Esophagus muscularis mucosa (tissue), 4 donors: Measurements from ENCODE around the gene EIF2S2.

Source experiments
- EP300 ChIP-seq: sonication (generic); formaldehyde crosslinking; IDR thresholded peaks from one replicate; pipeline ENCODE4 v1.6.1; 2017; ENCODE audit warnings: antibody characterized with exemption
- POLR2A ChIP-seq: fragments of 450-650 bp; IDR thresholded peaks from one replicate; pipeline ENCODE4 v1.6.1; 2017; ENCODE audit warnings: antibody characterized with exemption, moderate library complexity, mild to moderate bottlenecking, low read depth
- POLR2AphosphoS5 ChIP-seq, 2 donors: sonication (generic); formaldehyde crosslinking; IDR thresholded peaks; one replicate each; pipeline ENCODE4 v1.6.1; 2017; ENCODE audit warnings: antibody characterized with exemption in 2 of 2
- TF ChIP-seq, protein P1 (sequence below), 3 experiments: fragments of 200-600 bp in 2 of 3; fragments of 450-650 bp in 1 of 3; sonication (generic) in 2 of 3; IDR thresholded peaks; one replicate each; pipeline ENCODE4 v1.5.1; 2017 to 2019; ENCODE audit warnings: antibody characterized with exemption in 3 of 3, mild to moderate bottlenecking in 2 of 3, moderate library complexity in 1 of 3

DNA sequence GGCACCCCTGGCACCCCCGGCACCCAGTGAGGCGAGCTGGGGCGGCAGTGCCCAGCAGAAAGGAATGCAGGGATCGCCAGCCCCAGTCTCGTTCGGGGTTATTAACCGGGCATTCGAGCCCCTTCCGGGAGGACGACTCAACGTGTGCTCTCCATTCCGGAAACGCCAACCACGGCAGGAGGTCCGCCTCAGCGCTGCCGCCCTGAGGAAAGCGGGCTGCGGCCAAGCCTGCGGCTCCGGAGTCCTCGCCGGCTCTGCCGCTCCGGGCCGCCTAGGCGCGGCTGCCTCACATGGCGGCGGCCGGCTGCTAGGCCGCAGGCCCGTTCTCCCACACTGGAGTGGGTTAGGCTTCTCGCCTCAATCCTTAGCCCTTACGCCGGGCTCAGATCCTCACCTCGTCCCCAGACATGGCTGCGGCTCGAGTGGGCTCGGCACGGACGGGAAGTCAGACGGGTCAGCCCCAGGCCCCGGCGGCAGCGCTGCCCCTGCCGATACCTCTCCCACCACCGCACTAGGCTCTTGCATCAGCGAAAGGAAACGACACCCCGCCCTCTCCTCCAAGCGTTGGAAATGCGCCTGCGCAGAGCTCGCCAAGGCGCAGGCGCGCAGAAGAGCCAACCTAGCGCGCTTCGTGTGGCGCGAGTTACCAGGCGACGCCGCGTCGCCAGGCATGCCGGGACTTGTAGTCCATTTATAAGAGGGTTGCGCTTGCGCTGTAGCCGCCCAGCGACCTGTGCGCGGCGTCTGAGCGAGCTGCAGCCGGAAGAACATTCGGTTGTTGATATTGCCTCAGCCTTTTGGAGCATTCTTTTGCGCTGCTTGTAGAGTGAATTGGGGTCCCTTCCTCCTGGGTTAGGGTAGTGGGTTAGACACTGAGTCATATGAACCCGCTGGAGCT is at the start of gene EIF2S2:
- TF ChIP-seq POLR2AphosphoS5 (IDR thresholded peaks at IDR 0.05) (peak; percentile 99), EP300 (no peak), POLR2A (peak; percentile 94)
- TF ChIP-seq, protein P1, sequence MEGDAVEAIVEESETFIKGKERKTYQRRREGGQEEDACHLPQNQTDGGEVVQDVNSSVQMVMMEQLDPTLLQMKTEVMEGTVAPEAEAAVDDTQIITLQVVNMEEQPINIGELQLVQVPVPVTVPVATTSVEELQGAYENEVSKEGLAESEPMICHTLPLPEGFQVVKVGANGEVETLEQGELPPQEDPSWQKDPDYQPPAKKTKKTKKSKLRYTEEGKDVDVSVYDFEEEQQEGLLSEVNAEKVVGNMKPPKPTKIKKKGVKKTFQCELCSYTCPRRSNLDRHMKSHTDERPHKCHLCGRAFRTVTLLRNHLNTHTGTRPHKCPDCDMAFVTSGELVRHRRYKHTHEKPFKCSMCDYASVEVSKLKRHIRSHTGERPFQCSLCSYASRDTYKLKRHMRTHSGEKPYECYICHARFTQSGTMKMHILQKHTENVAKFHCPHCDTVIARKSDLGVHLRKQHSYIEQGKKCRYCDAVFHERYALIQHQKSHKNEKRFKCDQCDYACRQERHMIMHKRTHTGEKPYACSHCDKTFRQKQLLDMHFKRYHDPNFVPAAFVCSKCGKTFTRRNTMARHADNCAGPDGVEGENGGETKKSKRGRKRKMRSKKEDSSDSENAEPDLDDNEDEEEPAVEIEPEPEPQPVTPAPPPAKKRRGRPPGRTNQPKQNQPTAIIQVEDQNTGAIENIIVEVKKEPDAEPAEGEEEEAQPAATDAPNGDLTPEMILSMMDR (IDR thresholded peaks at IDR 0.05) = peak in 1 of 3 experiments; percentile 16
